GM19023 (cell line): ENCODE measurements around the gene DEXI.
"Not testable (repeated sequence)": the region's sequence is repeated elsewhere in the genome, so short reads cannot be mapped to it uniquely, and the experiment has no call there.

ENCODE experiments used
- ATAC-seq: cut with Tn5 transposase; IDR thresholded peaks from one replicate; pipeline ENCODE4 v1.9.1; 2021; ENCODE audit warnings: mild to moderate bottlenecking, moderate library complexity; ENCODE audit not compliant: unreplicated experiment

Gene DEXI

DNA sequence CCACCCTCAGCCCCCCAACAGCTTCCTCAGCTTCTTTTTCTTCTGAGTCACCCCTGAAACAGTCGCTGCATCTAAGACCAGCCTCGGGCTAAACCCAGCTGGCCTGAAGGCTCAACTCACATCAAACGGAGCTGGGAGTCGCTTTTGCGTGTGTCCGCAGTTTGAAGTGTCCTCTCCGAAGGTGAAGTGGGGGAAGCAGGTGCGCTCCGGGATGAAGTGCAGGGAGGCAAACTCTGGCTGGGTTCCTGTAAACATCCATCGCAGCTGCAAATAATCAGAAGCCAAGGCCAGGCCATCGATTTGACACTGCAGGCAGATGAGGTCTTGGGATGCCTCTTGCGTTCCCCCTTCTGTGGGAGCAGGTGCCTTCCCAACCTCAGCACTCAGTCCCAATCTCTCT, 13.2 kb downstream of the DEXI start:
- ATAC-seq, result not testable (repeated sequence)

DNA sequence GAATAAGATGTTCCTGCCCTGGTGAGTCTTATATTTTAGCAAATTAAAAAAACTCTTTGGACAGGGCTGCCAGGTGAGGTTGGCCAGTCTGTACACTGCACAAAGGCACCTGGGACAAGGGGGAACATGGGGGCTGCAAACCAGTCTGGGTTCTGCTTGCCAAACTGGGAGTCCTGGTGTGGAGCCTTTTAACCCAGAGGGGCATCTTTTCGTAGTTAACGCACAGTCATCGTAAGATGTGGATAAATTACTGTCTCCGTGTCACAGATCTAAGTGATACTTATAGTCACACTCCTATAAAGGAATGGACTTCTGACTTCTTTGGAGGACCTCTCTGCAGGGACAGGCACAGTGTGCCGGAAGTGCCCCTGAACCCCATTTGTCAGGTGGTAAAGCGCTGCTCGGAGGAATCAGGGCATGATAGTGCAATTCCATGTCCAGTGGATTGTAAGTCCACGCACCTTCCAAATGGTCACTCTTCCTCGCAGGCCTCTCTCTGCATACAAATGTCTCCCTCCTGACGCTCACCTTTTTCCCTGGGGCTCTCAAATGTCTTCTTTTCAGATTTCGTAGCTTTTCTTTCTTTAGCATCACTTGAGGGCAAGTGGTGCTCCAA, 14.7 kb downstream of the DEXI start:
- ATAC-seq, result no peak

GRCh38 chr16:10926867-10927266, 15.4 kb downstream of the DEXI start:
- no peak for ATAC-seq

- ATAC-seq, result no peak
Observed at GRCh38 chr16:10926094-10926493, 16.2 kb downstream of the DEXI start.

- ATAC-seq, result not testable (repeated sequence)
Observed at GRCh38 chr16:10925285-10925684, 17.0 kb downstream of the DEXI start.

GRCh38 chr16:10923650-10924214, 18.5 kb downstream of the DEXI start:
- ATAC-seq, result no peak

GRCh38 chr16:10923146-10923649, 19.1 kb downstream of the DEXI start:
- ATAC-seq, result no peak

GRCh38 chr16:10922328-10923145, 19.7 kb downstream of the DEXI start:
- no peak for ATAC-seq

DNA sequence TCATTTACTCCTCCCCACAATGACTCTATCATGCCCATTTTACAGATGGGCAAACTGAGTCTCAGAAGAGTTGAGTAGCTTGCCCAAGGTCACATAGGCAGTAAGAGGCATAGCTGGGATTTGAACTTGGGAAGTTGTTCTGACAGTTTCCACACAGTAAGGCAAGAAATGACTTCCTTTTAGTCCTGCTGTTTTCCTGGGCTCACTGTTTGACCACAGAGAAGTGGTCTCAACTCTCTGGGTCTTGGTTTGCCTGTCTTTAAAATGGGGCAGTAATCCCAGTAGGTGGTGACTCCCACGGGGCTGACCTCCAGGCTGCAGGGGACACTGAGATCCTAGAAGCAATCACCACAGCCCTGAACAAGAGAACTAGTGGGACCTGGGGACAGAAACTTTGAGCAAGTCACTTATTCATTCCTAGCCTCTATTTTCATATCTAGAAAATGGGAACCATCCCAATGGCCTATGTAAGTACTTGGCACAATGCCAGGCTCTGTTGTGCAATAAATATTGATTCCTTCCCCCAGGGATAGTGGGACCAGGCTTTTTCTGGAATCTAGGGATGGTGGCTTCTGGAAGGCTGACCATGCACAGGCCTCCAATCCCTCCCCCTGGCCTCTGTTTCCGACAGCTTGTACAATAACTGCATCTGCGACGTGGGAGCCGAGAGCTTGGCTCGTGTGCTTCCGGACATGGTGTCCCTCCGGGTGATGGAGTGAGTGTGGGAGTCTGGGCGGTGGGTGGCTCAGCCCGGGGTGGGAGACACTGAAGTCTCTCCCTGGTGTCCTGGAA, 20.5 kb downstream of the DEXI start:
- no peak for ATAC-seq

DNA sequence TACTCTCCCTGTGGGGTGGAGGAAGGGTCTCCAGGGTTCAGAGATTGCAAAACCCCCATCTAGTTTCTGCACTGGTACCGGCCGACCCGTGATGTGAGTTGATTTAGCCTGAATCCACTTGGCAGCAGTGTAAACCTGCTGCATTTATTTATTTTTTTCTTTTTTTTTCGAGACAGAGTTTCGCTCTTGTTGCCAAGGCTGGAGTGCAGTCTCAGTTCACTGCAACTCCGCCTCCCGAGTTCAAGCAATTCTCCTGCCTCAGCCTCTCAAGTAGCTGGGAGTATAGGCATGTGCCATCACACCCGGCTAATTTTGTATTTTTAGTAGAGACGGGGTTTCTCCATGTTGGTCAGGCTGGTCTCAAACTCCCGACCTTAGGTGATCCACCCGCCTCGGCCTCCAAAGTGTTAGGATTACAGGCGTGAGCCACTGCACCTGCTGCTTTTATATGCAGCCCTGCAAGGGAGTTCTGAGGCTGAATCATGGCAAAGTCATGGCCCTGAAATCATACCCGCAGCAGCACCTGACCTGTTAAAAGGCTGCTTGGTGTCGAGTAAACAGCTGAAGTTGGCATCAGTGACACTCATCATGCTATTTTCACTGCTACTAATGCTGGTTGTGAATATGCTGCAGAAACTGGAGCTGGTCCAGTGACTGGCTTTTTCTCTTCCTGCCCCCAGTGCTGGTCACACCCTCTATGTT, 21.4 kb downstream of the DEXI start:
- ATAC-seq, result no peak

- no peak for ATAC-seq
Observed at GRCh38 chr16:10919003-10919351, 23.3 kb downstream of the DEXI start.

DNA sequence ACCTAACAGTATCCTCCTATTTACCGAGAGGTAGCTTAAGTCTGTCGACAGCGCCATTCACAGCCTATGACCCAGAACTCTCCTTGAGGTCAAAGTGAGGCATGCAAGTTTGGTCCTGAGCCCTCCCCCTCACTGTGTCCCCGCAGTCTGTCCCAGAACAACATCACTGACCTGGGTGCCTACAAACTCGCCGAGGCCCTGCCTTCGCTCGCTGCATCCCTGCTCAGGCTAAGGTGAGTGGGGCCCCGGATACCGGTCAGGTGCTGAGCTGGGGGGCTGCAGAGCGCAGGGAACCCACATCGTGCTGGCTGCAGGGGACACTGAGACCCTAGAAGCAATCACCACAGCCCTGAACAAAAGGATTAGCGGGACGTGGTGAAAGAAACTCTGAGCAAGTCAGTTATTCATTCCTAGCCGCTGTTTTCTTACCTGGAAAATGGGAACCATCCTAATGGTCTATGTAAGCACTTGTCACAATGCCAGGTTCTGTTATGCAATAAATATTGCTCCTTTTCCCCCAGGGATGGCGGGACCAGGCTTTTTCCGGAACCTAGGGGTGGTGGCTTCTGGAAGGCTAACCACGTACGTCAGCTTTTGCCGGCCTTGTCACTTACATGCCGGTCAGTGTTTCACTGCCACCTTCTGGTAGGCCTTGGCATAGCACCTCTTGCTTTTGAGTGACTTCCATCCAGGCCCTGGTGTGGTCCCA, 23.8 kb downstream of the DEXI start:
- no peak for ATAC-seq

GRCh38 chr16:10916534-10916933, 25.7 kb downstream of the DEXI start:
- no peak for ATAC-seq

DNA sequence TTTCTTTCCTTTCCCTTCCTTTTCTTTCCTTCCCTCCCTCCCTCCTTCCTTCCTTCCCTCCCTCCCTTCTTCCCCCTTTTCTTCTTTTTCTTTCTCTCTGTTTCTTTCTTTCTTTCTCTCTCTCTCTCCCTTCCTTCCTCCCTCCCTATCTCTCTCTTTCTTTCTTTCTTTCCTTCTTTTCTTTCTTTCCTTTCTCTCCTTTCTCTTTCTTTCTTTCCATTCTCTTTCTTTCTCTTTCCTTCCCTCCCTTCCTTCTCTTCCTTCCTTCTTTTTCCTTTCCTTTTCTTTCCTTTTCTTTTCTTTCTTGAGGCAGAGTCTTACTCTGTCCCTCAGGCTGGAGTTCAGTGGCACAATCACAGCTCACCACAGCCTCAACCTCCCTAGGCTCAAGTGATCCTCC, 31.0 kb downstream of the DEXI start:
- no peak for ATAC-seq

DNA sequence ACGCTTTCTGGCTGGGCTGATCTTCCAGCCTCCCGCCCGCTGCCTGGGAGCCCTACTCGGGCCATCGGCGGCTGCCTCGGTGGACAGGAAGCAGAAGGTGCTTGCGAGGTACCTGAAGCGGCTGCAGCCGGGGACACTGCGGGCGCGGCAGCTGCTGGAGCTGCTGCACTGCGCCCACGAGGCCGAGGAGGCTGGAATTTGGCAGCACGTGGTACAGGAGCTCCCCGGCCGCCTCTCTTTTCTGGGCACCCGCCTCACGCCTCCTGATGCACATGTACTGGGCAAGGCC, 34.6 kb downstream of the DEXI start:
- no peak for ATAC-seq

GRCh38 chr16:10906914-10907756, 35.1 kb downstream of the DEXI start:
- no peak for ATAC-seq

DNA sequence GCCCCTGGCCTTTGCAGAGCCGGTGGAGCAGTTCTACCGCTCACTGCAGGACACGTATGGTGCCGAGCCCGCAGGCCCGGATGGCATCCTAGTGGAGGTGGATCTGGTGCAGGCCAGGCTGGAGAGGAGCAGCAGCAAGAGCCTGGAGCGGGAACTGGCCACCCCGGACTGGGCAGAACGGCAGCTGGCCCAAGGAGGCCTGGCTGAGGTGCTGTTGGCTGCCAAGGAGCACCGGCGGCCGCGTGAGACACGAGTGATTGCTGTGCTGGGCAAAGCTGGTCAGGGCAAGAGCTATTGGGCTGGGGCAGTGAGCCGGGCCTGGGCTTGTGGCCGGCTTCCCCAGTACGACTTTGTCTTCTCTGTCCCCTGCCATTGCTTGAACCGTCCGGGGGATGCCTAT, 35.8 kb downstream of the DEXI start:
- ATAC-seq, result no peak

GRCh38 chr16:10902999-10903398, 39.3 kb downstream of the DEXI start:
- ATAC-seq, result no peak

DNA sequence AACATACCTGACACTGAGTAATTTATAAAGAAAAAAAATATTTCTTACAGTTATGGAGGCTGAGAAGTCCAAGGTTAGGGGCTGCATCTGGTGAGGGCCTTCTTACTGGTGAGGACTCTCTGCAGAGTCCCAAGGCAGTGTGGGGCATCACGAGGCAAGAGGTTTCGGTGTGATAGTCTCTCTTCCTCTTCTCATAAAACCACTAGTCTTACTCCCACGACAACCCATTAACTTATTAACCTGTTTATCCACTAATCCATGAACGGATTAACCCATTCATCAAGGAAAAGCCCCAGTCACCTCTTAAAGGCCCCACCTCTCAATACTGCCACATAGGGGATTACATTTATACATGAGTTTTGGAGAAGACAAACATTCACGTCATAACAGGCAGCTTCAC, 45.1 kb downstream of the DEXI start:
- no peak for ATAC-seq
